VCaP (cell line): ENCODE measurements around the gene PER1.

Experiments used
- H3K27ac ChIP-seq: fragments of 450-650 bp; 2 replicates; pipeline ENCODE4 v1.5.1; 2017
- TF ChIP-seq, protein P1 (sequence below): fragments of 450-650 bp; conservative IDR thresholded peaks from 2 replicates; pipeline ENCODE4 v1.5.1; 2017; ENCODE audit warnings: mild to moderate bottlenecking, moderate library complexity

Gene PER1

DNA sequence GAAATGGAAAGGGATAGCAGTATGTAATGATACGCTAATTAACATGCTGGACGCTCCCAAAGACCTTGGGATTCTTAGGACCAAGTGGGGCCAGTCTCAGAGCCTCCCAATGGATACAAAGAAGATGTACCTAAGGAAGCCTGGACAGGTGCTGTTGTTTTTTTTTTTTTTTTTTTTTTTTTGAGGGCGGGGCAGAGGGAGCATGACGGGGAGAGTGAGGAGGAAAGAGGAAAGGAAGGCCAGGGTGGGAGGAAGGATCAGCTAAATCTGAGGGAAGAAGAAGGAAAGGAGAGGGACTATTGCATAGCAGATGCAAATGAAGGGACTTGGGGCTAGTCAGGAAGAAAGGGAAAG is 8.0 kb upstream of the PER1 start:
- TF ChIP-seq, protein P1, sequence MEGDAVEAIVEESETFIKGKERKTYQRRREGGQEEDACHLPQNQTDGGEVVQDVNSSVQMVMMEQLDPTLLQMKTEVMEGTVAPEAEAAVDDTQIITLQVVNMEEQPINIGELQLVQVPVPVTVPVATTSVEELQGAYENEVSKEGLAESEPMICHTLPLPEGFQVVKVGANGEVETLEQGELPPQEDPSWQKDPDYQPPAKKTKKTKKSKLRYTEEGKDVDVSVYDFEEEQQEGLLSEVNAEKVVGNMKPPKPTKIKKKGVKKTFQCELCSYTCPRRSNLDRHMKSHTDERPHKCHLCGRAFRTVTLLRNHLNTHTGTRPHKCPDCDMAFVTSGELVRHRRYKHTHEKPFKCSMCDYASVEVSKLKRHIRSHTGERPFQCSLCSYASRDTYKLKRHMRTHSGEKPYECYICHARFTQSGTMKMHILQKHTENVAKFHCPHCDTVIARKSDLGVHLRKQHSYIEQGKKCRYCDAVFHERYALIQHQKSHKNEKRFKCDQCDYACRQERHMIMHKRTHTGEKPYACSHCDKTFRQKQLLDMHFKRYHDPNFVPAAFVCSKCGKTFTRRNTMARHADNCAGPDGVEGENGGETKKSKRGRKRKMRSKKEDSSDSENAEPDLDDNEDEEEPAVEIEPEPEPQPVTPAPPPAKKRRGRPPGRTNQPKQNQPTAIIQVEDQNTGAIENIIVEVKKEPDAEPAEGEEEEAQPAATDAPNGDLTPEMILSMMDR: no peak

DNA sequence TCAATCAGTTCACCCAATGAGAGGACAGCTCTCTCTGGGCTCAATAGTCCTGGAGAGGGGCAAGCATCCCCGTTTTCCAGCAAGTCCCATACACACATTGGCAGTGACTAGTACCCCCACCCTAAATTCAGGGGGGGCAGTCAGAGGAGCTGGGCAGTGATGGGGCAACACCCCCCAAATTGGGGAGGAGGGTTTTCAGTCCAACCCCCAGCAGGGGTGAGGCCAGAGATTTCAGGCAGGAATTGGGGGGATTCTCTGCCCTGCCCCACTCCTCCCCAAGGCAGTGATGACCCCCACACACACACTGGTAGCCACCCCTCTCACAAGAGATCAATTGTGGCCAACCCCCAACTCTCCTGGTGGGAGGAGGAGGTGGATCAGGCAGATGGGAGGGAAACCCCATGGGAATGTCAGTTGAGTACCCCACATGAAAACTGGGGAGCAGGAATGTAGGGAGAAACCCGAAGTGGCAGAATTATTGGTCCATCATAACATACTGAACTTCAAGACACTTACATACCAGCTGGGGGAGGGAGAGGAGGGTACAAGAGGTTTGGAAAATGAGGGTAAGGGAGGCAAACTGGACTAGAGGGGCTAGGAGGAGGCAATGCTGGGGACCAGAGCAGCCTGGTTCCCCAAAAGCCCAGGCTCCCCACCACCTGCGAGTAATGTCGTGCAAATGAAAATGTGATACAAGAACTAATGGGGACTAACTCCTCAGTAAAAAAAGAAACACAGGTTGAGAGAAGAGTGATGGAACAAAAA is 7.4 kb upstream of the PER1 start:
- peak overlapping the region; percentile 90; the same call in 1 of the 2 replicates for H3K27ac ChIP-seq
- TF ChIP-seq, protein P1: no peak

More for the DNA sequence above, 8.0 kb upstream of the PER1 start:
- peak overlapping the region; percentile 90; the same call in 1 of the 2 replicates for H3K27ac ChIP-seq

DNA sequence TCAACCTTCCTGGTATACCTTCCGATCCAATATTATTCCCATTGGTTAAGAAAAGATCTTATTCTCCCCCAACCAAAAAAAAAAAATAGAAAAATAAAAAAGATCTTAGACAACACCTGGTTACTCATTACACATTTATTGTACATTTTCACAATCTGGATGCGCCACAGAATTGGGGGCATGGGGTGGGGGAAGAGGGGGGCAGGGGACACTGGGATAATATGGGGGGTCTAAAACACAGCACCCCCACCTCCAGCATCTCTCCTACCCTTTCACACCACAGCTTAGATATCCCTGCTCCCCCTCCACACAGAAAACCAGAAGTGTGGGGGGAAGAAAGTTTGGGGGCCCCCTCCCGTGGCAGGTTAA is 6.8 kb upstream of the PER1 start:
- H3K27ac ChIP-seq: no peak overlapping the region
- TF ChIP-seq, protein P1: peak; percentile 22; the same call in 1 of the 2 replicates

GRCh38 chr17:8158267-8159031 is 6.2 kb upstream of the PER1 start:
- no peak overlapping the region for H3K27ac ChIP-seq
- TF ChIP-seq, protein P1: peak; percentile 79

- TF ChIP-seq, protein P1: no peak
- peak overlapping the region; percentile 64 for H3K27ac ChIP-seq
Observed at GRCh38 chr17:8156246-8156992, 4.2 kb upstream of the PER1 start.

DNA sequence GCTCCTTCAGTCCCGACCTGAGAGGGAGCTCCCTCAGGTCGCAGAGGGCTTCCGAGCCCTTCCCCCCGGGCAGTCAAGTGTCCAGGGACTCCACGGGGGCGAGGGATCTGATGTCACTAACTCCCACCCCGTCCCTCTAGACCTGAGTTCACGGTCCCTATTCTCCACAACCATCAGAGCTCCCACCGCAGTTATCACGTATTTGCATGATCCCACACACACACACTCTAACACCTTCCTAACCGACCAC is 3.7 kb upstream of the PER1 start:
- H3K27ac ChIP-seq: peak overlapping the region; percentile 64
- TF ChIP-seq, protein P1: no peak
